Measurements from ENCODE around the gene RAI14.

RAI14 gene

GRCh38 chr5:34680896-34681295, 24.8 kb downstream of the RAI14 start:
- DNase-seq: no peak

- DNase-seq: no peak
Measured at GRCh38 chr5:34682926-34683623, 26.9 kb downstream of the RAI14 start.

GRCh38 chr5:34684281-34684979, 28.3 kb downstream of the RAI14 start:
- DNase-seq: no peak

DNA sequence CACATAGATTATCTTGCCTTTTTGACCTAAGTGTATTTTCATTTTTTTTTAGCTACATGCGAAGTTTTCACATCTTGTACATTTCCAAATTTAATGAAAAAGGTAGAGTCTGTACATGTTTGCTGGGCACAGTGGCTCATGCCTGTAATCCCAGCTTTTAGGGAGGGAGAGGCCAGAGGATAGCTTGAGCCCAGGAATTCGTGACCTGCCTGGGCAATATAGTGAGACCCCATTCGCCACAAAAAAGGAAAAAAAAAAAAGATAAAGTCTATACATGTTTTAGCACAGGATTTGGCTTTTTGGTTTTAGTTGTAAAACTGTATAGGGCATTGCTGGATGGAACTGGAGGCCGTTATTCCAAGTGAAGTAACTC, 28.8 kb downstream of the RAI14 start:
- no peak for DNase-seq

GRCh38 chr5:34685485-34686165, 29.5 kb downstream of the RAI14 start:
- DNase-seq: no peak

- no peak for DNase-seq
Measured at GRCh38 chr5:34686762-34687268, 30.7 kb downstream of the RAI14 start.

DNA sequence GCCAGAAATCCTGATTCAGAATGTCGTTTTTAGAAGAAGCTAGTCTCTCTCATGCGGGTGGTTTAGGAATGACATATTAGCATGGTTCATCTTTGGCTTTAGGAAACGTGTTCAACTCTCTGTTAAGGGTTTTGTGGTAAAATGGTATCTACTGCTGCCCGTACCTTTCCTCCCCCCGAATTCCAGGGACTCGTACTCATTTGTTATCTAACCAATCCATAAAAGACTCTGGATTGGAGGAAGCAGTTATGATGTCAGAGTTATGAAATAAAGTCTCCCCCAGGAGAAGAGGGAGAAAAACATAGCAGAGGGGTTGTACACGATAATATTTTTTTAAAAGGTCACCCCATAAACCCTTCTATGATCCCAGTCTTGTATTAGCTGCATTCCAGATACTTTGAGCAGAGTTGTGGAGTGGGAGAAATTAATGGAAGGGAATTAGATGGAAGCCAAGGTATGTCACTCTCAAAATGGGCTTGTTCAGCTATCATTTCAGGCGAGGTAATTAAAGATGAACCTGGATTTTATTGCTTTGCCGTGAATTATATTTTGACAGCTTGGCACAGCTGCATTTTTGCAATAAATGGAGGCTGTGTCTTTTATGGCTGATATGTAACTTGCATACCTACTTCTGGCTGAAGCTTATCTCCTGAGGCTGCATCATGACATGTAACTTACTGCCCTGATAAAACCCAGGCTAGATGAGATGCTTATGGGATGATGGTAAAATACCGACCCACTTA, 31.3 kb downstream of the RAI14 start:
- DNase-seq: no peak

- no peak for DNase-seq
Measured at GRCh38 chr5:34688015-34688810, 32.1 kb downstream of the RAI14 start.

GRCh38 chr5:34690301-34690700, 34.2 kb downstream of the RAI14 start:
- DNase-seq: no peak

- DNase-seq: no peak
Measured at GRCh38 chr5:34690898-34691297, 34.8 kb downstream of the RAI14 start.

- DNase-seq: no peak
Measured at GRCh38 chr5:34691326-34691725, 35.2 kb downstream of the RAI14 start.

DNA sequence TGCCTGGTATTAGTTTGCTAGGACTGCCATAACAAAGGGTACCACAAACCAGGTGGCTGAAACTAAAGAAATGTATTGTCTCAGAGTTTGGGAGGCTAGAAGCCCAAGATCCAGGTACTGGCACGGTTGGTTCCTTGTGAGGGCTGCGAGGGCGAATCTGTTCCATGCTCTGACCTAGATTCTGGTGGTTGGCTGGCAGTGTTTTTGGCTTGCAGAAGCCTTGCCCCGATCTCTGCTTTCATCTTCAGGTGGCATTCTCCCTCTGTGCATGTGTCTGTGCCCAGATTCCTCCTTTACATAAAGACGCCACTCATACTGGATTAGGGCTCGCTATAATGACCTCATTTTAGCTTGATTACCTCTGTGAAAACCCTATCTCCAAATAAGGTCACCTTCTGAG, 36.7 kb downstream of the RAI14 start:
- no peak for DNase-seq

GRCh38 chr5:34694012-34694411, 37.9 kb downstream of the RAI14 start:
- no peak for DNase-seq

DNA sequence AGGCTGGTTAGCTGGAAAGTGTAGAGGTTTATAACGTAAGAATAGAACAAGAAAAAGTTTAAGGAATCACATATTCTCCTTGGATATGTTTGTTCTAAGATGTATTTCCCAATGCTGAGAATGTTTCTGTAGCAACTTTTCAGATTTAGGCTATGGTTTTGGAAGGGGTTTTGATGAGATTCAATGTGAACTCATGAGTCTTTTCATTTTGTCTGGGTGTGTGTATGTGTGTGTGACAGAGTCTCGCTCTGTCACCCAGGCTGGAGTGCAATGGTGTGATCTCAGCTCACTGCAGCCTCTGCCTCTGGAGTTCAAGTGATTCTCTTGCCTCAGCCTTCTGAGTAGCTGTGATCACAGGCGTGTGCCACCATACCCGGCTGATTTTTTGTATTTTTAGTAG, 38.6 kb downstream of the RAI14 start:
- DNase-seq: no peak

GRCh38 chr5:34695275-34696027, 39.3 kb downstream of the RAI14 start:
- DNase-seq: peak in 1 of 2 donors; percentile 16

GRCh38 chr5:34697308-34698108, 41.4 kb downstream of the RAI14 start:
- no peak for DNase-seq

DNA sequence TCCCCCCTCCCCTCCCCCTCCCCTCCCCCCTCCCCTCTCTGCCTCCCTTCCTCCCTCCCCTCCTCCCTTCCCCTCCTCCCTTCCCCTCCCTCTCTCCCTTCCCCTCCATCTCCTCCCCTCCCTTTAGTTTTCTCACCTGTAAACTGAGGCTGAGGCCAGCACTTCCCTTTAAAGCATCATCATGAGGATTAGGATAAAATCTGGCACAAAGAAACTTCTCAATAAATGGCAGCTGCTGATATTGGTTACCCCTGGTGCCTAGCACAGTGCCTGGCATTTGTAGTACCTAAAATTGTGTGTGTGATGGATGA, 41.9 kb downstream of the RAI14 start:
- DNase-seq: no peak

GRCh38 chr5:34698754-34699153, 42.6 kb downstream of the RAI14 start:
- DNase-seq: no peak

DNA sequence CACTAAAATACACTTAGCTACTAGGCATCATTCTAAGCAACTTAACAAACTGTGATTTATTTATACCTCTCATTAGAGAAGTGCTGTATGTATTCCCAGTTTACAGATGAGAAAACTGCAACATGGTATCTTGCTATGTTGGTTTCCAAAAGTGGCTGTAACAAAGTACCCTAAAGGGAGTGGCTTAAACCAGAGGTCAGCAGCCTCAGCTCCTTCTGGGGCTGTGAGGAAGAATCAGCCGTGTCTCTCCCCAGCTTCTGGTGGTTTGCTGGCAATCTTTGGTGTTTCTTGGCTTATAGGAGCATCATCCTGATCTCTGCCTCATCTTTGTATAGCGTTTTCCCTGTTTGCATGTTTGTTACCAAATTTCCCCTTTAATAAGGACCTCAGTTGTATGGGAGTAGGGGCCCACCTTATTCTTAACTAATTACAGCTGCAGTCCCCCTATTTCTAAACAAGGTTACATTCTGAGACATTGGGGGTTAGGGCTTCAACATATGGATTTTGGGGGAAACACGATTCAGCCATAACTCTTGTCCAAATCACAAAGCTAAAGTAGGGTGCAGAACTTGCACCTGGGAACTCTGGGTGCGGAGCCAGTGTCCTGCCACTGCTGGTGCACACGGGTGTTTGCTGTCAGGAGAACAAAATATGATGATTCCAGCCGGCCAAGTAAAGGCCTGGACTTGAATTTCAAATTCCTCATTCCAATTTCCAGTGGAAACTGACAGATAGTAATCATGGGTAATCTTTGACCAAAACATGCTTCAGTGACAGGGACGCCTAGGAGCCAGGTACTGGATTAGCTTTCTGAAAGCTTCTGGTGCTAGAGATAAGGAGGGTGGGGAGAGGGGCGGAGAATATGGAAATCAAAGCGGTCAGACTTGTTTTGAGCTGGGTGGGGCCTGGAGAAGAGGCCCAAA, 43.3 kb downstream of the RAI14 start:
- no peak for DNase-seq

DNA sequence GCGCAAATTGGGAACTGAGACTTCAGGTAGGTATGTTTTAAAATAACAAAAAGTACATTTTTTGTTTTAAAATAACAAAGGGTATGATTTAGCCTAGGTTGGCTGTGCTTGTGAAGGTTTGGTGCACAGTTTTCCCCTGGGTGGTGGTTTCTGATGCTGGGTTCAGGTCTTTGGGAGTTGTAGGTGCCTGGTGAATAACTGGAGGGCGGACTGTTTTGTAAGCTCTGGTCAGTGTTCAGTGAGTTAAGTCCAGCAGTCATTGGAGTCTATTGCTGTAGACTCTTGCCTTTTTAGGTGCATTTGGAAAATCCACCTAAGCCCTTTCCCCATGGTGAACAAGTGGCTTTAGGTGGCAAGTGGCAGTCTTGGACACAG, 43.9 kb downstream of the RAI14 start:
- DNase-seq: no peak

Measured in inflammatory macrophage treated with lipopolysaccharide for 1 hour (primary cell).